SU-DHL-6 (cell line): ENCODE results near the gene FN1.

Source experiments
- CTCF ChIP-seq: fragments of 200-600 bp; sonication (generic); IDR thresholded peaks from one replicate; pipeline ENCODE4 v1.5.1; 2017; ENCODE audit warnings: antibody characterized with exemption, mild to moderate bottlenecking, low read length, moderate library complexity; ENCODE audit not compliant: insufficient read depth, poor library complexity, severe bottlenecking
- EZH2phosphoT487 ChIP-seq: fragments of 200-600 bp; sonication (generic), shearing (Covaris generic); conservative IDR thresholded peaks from 2 replicates; pipeline ENCODE4 v1.6.1; 2018; ENCODE audit warnings: mild to moderate bottlenecking, antibody characterized with exemption, low read length, moderate library complexity, mixed read lengths

DNA sequence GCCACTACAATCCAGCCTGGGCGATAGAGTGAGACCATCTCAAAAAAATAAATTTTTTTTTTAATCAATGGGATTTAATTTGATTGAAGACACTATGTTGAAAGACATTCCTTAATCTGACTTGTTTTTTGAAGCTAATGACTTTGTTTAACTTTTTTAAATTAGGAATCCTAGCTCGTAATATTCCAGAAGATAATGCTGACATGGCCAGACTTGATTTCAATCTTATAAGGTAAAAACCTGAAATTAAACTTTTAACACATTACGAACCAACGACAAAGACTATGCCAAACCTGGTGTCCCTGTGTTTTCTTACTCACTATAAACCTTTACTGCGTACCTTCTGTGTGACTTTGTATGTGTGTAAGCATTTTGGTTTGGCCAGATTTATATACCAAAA is 116.4 kb downstream of the FN1 start:
- no peak for TF ChIP-seq CTCF
- no peak for TF ChIP-seq EZH2phosphoT487
